ENCODE results near the gene IKZF5.
A peak's percentile ranks its signal among the peaks of the same experiment; 100 is the strongest.

Gene IKZF5

DNA sequence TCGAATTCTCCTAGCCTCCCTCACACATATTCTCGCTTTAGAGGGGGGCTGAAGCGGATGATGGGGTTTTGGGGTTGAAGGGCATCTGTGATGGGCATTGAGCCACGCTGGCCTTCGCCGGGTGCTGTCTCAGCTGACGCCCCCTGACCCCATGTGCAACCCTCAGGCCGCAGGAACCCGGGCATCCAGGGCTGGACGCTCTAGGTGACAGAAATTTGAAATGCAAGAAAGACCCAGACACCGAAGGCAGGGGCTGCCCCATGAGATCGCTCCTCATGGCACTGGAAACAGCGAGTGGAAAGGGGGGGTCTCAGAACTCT lies 53.9 kb downstream of the IKZF5 start:
- in situ Hi-C loops (cut with HindIII; ENCODE audit: low pct_ligation_motif_present, low sequenced_read_pairs): no loop called here
- TF ChIP-seq, protein P1, sequence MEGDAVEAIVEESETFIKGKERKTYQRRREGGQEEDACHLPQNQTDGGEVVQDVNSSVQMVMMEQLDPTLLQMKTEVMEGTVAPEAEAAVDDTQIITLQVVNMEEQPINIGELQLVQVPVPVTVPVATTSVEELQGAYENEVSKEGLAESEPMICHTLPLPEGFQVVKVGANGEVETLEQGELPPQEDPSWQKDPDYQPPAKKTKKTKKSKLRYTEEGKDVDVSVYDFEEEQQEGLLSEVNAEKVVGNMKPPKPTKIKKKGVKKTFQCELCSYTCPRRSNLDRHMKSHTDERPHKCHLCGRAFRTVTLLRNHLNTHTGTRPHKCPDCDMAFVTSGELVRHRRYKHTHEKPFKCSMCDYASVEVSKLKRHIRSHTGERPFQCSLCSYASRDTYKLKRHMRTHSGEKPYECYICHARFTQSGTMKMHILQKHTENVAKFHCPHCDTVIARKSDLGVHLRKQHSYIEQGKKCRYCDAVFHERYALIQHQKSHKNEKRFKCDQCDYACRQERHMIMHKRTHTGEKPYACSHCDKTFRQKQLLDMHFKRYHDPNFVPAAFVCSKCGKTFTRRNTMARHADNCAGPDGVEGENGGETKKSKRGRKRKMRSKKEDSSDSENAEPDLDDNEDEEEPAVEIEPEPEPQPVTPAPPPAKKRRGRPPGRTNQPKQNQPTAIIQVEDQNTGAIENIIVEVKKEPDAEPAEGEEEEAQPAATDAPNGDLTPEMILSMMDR (IDR thresholded peaks at IDR 0.05; ENCODE audit: low read depth, low read length, missing control alignments): no peak
- no peaks in the 10 kb centered on the region for H3K27me3 ChIP-seq (replicated peaks)
- H3K36me3 ChIP-seq (replicated peaks): no peaks in the 10 kb centered on the region
- H3K4me3 ChIP-seq (ENCODE audit: low read depth, low read length): peak overlapping the region; percentile 82
- no peak overlapping the region for H3K27ac ChIP-seq
- DNase-seq: no peak

DNA sequence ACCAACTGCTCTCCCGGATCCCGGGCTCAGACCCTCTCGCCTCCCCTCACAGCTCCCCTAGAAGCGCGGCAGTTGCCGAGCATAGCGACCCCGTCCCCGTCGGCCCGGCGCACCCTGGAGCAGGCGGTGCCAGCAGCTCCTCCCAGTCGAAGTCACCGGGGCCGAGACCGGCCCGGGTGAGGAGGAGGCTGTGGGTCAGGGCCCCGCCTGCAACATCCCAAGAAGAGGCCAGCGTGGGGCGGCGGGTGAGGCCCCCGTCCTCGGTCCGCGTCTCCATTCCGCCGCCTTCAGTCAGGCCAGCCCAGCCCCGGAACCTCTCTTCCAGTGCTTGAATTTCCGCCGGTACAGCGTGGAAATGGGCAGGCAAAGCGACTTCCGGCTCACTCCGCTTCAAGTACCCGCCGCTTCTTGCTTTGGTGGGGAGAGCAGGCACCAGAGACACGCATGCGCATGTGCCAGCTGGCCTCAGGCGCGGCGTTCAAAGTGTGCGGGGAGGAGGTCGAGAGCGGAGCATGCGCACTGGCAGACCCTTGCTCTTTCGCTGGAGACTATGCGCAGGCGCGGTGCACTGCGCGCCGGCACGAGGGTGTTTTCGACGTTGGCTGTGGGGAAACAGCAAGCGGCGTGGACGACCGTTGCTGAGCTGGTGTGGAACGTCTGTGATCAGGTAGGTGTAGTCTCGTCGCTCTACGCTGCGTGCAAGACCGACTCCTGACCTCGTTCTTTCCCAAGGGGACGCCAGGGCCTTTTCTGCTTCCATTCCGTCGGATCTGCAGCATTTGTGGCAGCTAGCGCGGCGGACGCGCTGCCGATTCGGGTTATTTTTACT lies 54.5 kb downstream of the IKZF5 start, which contains the start of gene C10orf88:
C10orf88 (minus strand) TSS at position 326 of the 829 bp plus-strand sequence; CDS start at position 277, 49 bp downstream.
- TF ChIP-seq, protein P1 (IDR thresholded peaks at IDR 0.05; ENCODE audit: low read depth, low read length, missing control alignments): no peak
- H3K36me3 ChIP-seq (replicated peaks): no peaks in the 10 kb centered on the region
- H3K4me3 ChIP-seq (ENCODE audit: low read depth, low read length): peak within 1 kb of the TSS; percentile 82
- peak; percentile 97 for DNase-seq
- in situ Hi-C loops (cut with HindIII; ENCODE audit: low pct_ligation_motif_present, low sequenced_read_pairs): no loop called here
- H3K27me3 ChIP-seq (replicated peaks): no peaks in the 10 kb centered on the region
- peak within 1 kb of the TSS; percentile 50 for H3K27ac ChIP-seq

DNA sequence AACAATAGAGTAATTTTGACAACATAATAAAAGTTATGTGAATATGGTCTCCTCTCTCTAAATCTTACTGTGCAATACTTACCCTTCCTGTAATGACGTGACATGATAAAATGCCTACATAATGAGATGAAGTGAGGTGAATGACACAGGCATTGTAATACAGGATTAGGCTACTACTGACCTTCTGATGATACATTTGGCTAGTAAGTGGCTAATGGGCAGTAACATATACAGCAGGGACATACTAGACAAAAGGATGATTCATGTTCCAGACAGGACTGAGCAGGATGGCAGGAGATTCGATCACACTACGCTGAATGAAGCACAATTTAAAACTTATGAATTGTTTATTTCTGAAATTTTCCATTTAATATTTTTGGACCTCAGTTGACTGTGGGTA lies 59.3 kb downstream of the IKZF5 start:
- in situ Hi-C loops (cut with HindIII; ENCODE audit: low pct_ligation_motif_present, low sequenced_read_pairs): no loop called here
- Histone ChIP-seq H3K36me3 (replicated peaks) (peaks cover 20% of the 10 kb centered on the region), H3K27me3 (replicated peaks) (no peaks in the 10 kb centered on the region), H3K4me3 (ENCODE audit: low read depth, low read length) (no peak overlapping the region), H3K27ac (no peak overlapping the region)
- DNase-seq: no peak
- TF ChIP-seq, protein P1 (IDR thresholded peaks at IDR 0.05; ENCODE audit: low read depth, low read length, missing control alignments): no peak
